Breast epithelium (tissue), 3 donors: ENCODE data around the gene HLA-DMA.

ENCODE experiments used
- CTCF ChIP-seq, 3 donors: fragments of 450-650 bp; IDR thresholded peaks; one replicate each; pipeline ENCODE4 v1.5.1; 2016 to 2017; ENCODE audit warnings: antibody characterized with exemption in 3 of 3, mild to moderate bottlenecking in 3 of 3, moderate library complexity in 3 of 3
- POLR2A ChIP-seq: fragments of 450-650 bp; IDR thresholded peaks from one replicate; pipeline ENCODE4 v1.6.1; 2016; ENCODE audit warnings: antibody characterized with exemption, mild to moderate bottlenecking, moderate library complexity
- POLR2AphosphoS5 ChIP-seq, 3 donors: sonication (generic); formaldehyde crosslinking; IDR thresholded peaks; one replicate each; pipeline ENCODE4 v1.6.1; 2017; ENCODE audit warnings: antibody characterized with exemption in 3 of 3

- TF ChIP-seq CTCF (IDR thresholded peaks at IDR 0.05), result peak in 1 of 3 donors; percentile 15
- TF ChIP-seq POLR2AphosphoS5 (IDR thresholded peaks at IDR 0.05), result no peak
- TF ChIP-seq POLR2A, result no peak
Measured at GRCh38 chr6:32971242-32971580, 18.3 kb upstream of the HLA-DMA start.
